GM12872 (cell line): ENCODE results near the gene INMT.
A peak's percentile ranks its signal among the peaks of the same experiment; 100 is the strongest.

Source experiments
- TF ChIP-seq, protein P1 (sequence below): IDR thresholded peaks from 3 replicates; pipeline ENCODE4 v1.5.1; 2011; ENCODE audit warnings: low read depth, mild to moderate bottlenecking, low read length, moderate library complexity; ENCODE audit not compliant: insufficient read depth

INMT gene

DNA sequence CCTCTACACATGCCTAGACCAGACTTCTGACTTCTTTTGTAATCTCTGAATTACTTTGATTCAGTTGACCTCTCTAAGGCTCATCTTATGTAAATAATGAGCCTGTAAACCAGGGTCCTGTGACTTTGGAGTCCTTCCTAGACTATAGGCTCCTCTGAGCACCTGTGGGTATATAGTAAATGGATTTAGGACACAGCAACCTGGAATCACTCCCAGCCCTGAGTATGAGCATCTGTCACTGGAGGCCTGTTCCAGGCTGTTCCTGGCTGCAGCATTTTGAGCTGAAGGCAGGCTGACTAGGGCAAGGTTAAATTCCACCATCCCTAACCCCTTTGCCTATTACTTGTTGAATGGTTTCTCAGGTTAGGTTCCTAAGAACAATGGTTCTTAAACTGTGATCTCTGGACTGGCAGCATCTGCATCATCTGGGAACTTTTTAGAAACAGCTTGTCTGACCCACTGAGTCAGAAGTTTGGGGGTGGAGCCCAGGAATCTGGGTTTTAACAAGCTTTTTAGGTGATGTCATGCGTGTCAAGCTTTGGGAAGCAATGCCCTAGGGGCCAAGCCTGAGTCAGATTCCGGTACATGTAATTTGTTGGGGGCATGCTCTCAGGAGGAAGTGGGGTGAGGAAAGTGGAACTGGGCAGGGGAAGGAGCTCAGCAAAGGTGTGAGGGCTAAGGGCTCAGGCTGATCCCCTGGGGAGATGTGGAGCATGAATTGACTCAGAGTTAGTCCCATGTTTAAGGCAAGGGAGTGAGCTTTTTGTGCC is 47.5 kb downstream of the INMT start:
- TF ChIP-seq, protein P1, sequence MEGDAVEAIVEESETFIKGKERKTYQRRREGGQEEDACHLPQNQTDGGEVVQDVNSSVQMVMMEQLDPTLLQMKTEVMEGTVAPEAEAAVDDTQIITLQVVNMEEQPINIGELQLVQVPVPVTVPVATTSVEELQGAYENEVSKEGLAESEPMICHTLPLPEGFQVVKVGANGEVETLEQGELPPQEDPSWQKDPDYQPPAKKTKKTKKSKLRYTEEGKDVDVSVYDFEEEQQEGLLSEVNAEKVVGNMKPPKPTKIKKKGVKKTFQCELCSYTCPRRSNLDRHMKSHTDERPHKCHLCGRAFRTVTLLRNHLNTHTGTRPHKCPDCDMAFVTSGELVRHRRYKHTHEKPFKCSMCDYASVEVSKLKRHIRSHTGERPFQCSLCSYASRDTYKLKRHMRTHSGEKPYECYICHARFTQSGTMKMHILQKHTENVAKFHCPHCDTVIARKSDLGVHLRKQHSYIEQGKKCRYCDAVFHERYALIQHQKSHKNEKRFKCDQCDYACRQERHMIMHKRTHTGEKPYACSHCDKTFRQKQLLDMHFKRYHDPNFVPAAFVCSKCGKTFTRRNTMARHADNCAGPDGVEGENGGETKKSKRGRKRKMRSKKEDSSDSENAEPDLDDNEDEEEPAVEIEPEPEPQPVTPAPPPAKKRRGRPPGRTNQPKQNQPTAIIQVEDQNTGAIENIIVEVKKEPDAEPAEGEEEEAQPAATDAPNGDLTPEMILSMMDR: no peak

DNA sequence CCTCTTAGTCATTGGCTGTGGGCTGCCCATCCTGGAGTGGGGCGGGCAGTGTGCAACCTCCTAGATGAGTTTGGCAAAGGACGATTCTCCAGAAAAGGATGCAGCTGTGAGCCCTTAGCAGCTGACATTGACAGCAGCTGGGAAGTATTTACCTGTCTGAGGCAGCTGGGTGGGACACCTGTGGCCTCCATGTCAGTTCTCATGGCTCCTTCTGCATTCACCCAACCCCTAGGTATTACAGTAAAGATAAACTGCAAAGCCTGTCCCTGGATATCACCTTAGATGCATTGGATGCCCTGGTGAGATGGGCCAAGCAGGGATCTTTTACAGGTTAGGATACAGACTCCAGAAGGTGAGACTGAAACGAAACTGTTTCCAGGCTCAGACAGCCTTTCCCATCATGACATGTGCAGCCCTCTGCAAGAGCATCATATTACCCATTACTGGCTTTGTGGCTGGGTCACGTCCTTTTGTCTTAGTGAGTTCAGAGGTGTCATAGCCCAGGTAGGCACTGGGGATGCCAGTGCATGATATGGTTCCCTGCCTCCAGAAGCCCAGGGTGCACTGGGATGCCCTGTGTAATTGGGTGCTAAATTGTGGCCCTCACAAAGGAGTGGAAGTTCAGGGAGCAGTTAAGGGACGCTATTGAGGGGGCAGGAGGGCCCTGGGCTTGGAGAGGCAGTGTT is 48.2 kb downstream of the INMT start:
- TF ChIP-seq, protein P1: no peak

GRCh38 chr7:30800785-30801252 is 48.9 kb downstream of the INMT start:
- TF ChIP-seq, protein P1: peak; percentile 72

GRCh38 chr7:30802812-30803211 is 50.9 kb downstream of the INMT start:
- TF ChIP-seq, protein P1: no peak

DNA sequence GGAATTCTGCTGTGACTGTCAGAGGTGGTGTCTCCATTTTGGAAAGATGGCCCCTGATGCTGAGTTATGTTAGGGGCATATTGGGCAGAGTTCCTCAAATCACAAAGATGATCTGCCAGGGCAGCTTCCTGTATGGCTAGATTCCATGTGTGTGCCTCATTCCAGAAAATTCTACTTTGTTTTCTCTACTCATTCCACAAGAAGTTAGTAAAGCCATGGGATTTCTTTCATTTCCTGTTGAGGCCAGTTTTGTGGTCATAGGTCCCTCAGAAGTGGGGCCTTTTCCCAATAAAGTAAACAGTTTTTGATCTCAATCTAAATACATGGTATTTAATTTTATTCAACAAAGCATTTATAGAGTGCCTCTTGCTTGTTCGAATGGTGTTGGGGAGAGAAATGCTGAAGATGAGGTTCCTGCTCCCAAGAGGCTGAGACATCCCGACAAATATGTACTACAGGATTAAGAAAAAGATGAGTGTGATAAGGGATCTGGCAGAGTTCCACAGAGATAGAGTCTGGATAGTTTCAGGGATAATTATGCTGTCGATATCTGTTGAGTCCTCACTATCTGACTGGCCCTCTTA is 52.2 kb downstream of the INMT start:
- TF ChIP-seq, protein P1: no peak

DNA sequence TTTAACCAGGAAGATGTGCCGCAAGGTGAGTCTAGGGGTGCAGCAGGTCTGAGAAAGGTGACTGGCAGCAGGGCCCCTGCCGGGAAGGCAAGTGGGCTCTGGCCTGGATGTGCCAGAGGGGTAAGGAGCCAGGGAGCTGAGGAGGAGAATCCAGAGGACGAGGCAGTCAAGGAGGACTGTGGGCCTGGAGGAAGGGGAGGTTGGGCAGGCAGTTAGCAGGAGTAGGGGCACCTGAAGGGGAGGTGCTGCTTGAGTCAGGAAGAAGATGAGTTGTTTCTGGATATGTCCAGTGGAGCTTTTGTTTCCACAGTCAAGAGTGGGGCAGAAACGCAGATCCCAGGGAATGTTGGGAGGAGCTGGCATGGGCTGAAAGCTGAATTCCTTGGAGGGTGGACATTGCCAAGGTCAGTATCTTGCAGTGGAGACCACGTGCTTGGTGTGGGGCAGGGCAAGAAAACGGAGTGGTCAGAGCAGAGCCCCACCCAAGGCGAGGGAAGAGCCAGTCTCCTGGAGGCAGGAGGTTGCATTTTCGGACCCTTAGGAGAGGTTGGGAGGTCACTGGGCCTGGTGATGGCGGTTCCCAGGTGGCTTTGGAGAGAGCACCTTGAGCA is 53.3 kb downstream of the INMT start:
- TF ChIP-seq, protein P1: no peak

DNA sequence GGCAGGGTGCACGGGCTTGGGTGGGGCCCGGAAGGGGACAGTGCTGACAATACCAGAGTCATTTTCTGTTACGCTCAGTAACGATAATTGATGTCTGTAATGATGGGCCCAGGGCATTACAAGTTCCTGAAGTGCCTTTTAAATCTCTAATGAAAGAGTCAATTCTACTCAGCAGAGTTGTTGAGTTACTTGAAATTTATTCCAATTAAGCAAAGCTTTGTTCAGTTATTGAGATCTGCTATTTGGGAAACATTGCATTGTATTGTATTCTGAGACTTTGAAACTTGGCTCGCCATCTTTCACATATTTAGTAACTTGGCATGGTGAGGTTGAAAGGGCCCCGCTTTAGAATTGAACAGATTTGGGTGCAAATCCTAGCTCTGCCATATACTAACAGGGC is 54.0 kb downstream of the INMT start:
- TF ChIP-seq, protein P1: no peak
